Measurements from ENCODE around the gene ARHGEF28. TPM values are rescaled to one million over a fixed set of nuclear protein-coding genes. Genes with fewer than 3 reads are reported as not detected.

Gene ARHGEF28
- total and polyA plus RNA-seq, 2 of the 13 experiments (the other 11 are each of a cell fraction or from before 2014, with no cell fraction given) = 17.4 to 34.1 TPM

GRCh38 chr5:73903169-73903568 lies 277.2 kb downstream of the ARHGEF28 start (continued):
- no peak for TF ChIP-seq CHD4 (IDR thresholded peaks at IDR 0.05; ENCODE audit: borderline replicate concordance, low read length)

DNA sequence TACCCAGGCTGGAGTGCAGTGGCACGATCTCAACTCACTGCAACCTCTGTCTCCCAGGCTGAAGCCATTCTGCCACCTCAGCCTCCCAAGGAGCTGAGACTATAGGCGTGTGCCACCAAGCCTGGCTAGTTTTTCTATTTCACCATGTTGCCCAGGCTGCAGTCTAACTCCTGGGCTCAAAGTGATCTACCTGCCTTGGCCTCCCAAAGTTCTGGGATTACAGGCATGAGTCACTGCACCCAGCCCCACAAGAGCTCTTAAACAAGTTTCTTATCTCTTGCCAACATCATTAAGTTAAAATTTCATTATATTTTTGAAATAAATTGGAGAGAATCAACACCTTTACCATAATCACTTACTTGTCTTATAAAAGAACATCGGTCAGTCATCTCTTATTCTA lies 280.3 kb downstream of the ARHGEF28 start:
- CTCF ChIA-PET (ENCODE audit: low intra/inter-chr PET ratio, low total read pairs) = no interaction called here
- no peak overlapping the region for H3K9ac ChIP-seq (ENCODE audit: insufficient read depth, low read depth, low read length)
- H3K9me3 ChIP-seq (ENCODE audit: low read length) = no peaks in the 10 kb centered on the region
- no peaks in the 10 kb centered on the region for H3K27me3 ChIP-seq (ENCODE audit: control insufficient read depth in 1 of 2, insufficient read depth in 2 of 2, low read length in 2 of 2)
- WGBS (ENCODE audit: low lambda C conversion rate) = 82% methylated on average over 3 of the region's 3 CpGs
- H3K4me3 ChIP-seq (replicated peaks in 1 of 3; ENCODE audit: insufficient read depth in 1 of 3, low read depth in 2 of 3, low read length in 3 of 3) = no peak overlapping the region
- no peak overlapping the region for H2AFZ ChIP-seq (ENCODE audit: low read length)
- no TSS peak for BruUV-seq (replicated peaks)
- FAIRE-seq = no peak
- POLR2A ChIA-PET = no interaction called here
- TF ChIP-seq NBN (conservative IDR thresholded peaks at IDR 0.05) (no peak), MEIS1 (CRISPR knock-in tag; IDR thresholded peaks at IDR 0.05; ENCODE audit: borderline replicate concordance) (no peak), ZNF24 (IDR thresholded peaks at IDR 0.05) (no peak), ZNF816 (CRISPR knock-in tag; IDR thresholded peaks at IDR 0.05; ENCODE audit: borderline replicate concordance) (no peak), ZNF329 (CRISPR knock-in tag; IDR thresholded peaks at IDR 0.05; ENCODE audit: low read depth) (no peak), ZNF567 (CRISPR knock-in tag; IDR thresholded peaks at IDR 0.05; ENCODE audit: borderline replicate concordance) (no peak), ZNF501 (CRISPR knock-in tag; IDR thresholded peaks at IDR 0.05) (no peak)
- TF ChIP-seq, protein P1, sequence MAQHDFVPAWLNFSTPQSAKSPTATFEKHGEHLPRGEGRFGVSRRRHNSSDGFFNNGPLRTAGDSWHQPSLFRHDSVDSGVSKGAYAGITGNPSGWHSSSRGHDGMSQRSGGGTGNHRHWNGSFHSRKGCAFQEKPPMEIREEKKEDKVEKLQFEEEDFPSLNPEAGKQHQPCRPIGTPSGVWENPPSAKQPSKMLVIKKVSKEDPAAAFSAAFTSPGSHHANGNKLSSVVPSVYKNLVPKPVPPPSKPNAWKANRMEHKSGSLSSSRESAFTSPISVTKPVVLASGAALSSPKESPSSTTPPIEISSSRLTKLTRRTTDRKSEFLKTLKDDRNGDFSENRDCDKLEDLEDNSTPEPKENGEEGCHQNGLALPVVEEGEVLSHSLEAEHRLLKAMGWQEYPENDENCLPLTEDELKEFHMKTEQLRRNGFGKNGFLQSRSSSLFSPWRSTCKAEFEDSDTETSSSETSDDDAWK (CRISPR knock-in tag; IDR thresholded peaks at IDR 0.05) = no peak
- TF ChIP-seq, protein P2, sequence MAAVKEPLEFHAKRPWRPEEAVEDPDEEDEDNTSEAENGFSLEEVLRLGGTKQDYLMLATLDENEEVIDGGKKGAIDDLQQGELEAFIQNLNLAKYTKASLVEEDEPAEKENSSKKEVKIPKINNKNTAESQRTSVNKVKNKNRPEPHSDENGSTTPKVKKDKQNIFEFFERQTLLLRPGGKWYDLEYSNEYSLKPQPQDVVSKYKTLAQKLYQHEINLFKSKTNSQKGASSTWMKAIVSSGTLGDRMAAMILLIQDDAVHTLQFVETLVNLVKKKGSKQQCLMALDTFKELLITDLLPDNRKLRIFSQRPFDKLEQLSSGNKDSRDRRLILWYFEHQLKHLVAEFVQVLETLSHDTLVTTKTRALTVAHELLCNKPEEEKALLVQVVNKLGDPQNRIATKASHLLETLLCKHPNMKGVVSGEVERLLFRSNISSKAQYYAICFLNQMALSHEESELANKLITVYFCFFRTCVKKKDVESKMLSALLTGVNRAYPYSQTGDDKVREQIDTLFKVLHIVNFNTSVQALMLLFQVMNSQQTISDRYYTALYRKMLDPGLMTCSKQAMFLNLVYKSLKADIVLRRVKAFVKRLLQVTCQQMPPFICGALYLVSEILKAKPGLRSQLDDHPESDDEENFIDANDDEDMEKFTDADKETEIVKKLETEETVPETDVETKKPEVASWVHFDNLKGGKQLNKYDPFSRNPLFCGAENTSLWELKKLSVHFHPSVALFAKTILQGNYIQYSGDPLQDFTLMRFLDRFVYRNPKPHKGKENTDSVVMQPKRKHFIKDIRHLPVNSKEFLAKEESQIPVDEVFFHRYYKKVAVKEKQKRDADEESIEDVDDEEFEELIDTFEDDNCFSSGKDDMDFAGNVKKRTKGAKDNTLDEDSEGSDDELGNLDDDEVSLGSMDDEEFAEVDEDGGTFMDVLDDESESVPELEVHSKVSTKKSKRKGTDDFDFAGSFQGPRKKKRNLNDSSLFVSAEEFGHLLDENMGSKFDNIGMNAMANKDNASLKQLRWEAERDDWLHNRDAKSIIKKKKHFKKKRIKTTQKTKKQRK (IDR thresholded peaks at IDR 0.05; ENCODE audit: low read length) = no peak
- H3K79me2 ChIP-seq (ENCODE audit: insufficient read depth, low read length) = no peaks in the 10 kb centered on the region
- no peak for ATAC-seq
- no peaks in the 10 kb centered on the region for H3K4me1 ChIP-seq (ENCODE audit: insufficient read depth, low read length)
- no peak overlapping the region for H3K27ac ChIP-seq (ENCODE audit: extremely low read length, insufficient read depth, low read length)
- intact Hi-C loops (cut with micrococcal nuclease; ENCODE audit: unreplicated experiment) (no loop called here), in situ Hi-C loops (cut with HindIII; ENCODE audit: extremely low pct_ligation_motif_present, low pct_unique_long_range_greater_than_20kb) (no loop called here)
- H3K4me2 ChIP-seq (ENCODE audit: low read depth, low read length) = no peak overlapping the region
- H4K20me1 ChIP-seq (ENCODE audit: insufficient read depth, low read length) = no peaks in the 10 kb centered on the region
- no peak for DNase-seq (ENCODE audit: low spot score)
- H3K36me3 ChIP-seq (replicated peaks in 1 of 2; ENCODE audit: control insufficient read depth in 1 of 2, insufficient read depth in 2 of 2, low read length in 2 of 2) = peaks cover 26 to 60% of the 10 kb centered on the region in 2 experiments
